Erythroblast (primary cell): ENCODE results near the gene ATIC.

Experiments used
- GATA1 ChIP-seq: IDR thresholded peaks from 2 replicates; pipeline ENCODE4 v1.6.1; 2011; ENCODE audit warnings: low read depth, mild to moderate bottlenecking, control low read depth, low read length, moderate library complexity
- POLR2A ChIP-seq: IDR thresholded peaks from 2 replicates; pipeline ENCODE4 v1.6.1; 2011; ENCODE audit warnings: mild to moderate bottlenecking, low read length

GRCh38 chr2:215386566-215386965 is 74.7 kb downstream of the ATIC start:
- TF ChIP-seq POLR2A, result no peak
- no peak for TF ChIP-seq GATA1
